Left ventricle myocardium inferior (tissue), 1 donor: ENCODE measurements around the gene GNB3. TPM values are rescaled to one million over a fixed set of nuclear protein-coding genes. Genes with fewer than 3 reads are reported as not detected.

ENCODE experiments used
- DNase-seq: peaks from one replicate; pipeline ENCODE4 v3.0.0-alpha.2; 2020
- H3K27ac ChIP-seq: fragments of 200-600 bp; replicated peaks from 2 replicates; pipeline ENCODE4 v1.8.0; 2021
- H3K27me3 ChIP-seq: fragments of 200-600 bp; 2 replicates; pipeline ENCODE4 v1.8.0; 2021; ENCODE audit warnings: low read depth
- H3K36me3 ChIP-seq: fragments of 200-600 bp; 2 replicates; pipeline ENCODE4 v1.8.0; 2021
- H3K4me1 ChIP-seq: fragments of 200-600 bp; 2 replicates; pipeline ENCODE4 v1.8.0; 2021
- H3K4me3 ChIP-seq: fragments of 200-600 bp; 2 replicates; pipeline ENCODE4 v1.8.0; 2021; ENCODE audit warnings: mild to moderate bottlenecking, moderate library complexity
- H3K9me3 ChIP-seq: fragments of 200-600 bp; replicated peaks from 2 replicates; pipeline ENCODE4 v1.8.0; 2021
- intact Hi-C: fragments of 100-400 bp; cut with micrococcal nuclease; formaldehyde crosslinking; loops from one replicate; pipeline ENCODE4 v1.11.0; 2022
- total RNA-seq: library from RNA; stranded (reverse); fragmentation: NEBNext Ultra II Directional; extraction: Animal tissue kit (Norgen Biotek cat#: 25700); gene quantifications from one replicate; pipeline ENCODE4 v1.2.1, GENCODE V29; 2021
- TF ChIP-seq, protein P1 (sequence below): fragments of 200-600 bp; IDR thresholded peaks from 2 replicates; pipeline ENCODE4 v1.8.0; 2021; ENCODE audit warnings: antibody characterized with exemption, mild to moderate bottlenecking, borderline replicate concordance
- donor health status: DM: no; HTN: yes; CAD: no; lungs with severe emphysema.

Gene GNB3
- total RNA-seq, 1 donor from 2014 or later, result 7.5 TPM

DNA sequence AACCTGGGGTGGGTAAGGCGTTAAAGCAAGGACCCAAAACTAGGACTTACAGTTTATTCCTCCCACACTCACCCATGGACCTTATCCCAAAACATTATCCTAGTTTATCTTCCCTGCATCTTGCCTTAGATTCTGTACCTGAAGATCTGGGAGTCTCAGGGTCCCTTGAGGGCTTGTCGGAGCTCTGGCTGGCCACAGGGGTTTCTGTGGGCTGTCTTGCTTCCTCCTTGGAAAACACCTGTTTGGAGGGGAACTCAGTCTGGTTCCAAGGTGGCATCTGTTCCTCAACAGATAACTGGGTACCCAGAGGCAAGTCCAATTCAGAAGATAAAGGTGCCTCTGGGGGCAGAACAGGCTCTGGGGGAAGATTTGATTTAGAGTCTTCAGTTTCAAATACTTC, 8.7 kb downstream of the GNB3 start:
- no peak overlapping the region for H3K27ac ChIP-seq
- no peak overlapping the region for H3K4me3 ChIP-seq
- TF ChIP-seq, protein P1, sequence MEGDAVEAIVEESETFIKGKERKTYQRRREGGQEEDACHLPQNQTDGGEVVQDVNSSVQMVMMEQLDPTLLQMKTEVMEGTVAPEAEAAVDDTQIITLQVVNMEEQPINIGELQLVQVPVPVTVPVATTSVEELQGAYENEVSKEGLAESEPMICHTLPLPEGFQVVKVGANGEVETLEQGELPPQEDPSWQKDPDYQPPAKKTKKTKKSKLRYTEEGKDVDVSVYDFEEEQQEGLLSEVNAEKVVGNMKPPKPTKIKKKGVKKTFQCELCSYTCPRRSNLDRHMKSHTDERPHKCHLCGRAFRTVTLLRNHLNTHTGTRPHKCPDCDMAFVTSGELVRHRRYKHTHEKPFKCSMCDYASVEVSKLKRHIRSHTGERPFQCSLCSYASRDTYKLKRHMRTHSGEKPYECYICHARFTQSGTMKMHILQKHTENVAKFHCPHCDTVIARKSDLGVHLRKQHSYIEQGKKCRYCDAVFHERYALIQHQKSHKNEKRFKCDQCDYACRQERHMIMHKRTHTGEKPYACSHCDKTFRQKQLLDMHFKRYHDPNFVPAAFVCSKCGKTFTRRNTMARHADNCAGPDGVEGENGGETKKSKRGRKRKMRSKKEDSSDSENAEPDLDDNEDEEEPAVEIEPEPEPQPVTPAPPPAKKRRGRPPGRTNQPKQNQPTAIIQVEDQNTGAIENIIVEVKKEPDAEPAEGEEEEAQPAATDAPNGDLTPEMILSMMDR, result no peak
- intact Hi-C loops, result no loop called here
- H3K4me1 ChIP-seq, result peaks cover 24% of the 10 kb centered on the region
- peaks cover 37% of the 10 kb centered on the region for H3K36me3 ChIP-seq
- DNase-seq, result no peak
- no peaks in the 10 kb centered on the region for H3K9me3 ChIP-seq
- no peaks in the 10 kb centered on the region for H3K27me3 ChIP-seq

DNA sequence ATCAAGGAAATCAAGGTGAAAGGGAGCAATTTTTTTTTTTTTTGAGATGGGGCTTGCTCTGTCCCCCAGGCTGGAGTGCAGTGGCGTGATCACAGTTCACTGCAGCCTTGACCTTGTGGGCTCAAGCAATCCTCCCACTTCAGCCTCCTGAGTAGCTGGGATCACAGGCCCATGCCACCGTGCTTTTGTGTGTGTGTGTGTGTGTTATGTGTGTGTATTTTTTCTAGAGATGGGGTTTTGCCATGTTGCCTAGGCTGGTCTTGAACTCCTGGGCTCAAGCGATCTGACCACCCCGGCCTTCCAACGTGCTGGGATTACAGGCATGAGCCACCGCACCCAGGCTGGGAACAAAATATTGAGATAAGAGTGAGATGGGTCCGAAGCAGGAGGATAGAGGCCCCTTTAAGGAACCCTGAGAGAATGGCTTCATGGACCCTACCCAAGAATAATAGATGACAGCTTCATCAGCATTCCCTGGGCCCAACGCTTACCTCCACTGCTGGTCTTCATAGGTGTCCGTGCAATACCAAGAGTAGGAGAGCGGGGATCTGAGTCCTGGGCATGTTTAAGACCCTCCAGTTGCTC, 9.3 kb downstream of the GNB3 start:
- Histone ChIP-seq H3K9me3 (no peaks in the 10 kb centered on the region), H3K27me3 (no peaks in the 10 kb centered on the region), H3K36me3 (peaks cover 33% of the 10 kb centered on the region), H3K4me3 (no peak overlapping the region), H3K4me1 (peaks cover 24% of the 10 kb centered on the region), H3K27ac (no peak overlapping the region)
- intact Hi-C loops, result no loop called here
- TF ChIP-seq, protein P1, result no peak
- no peak for DNase-seq

DNA sequence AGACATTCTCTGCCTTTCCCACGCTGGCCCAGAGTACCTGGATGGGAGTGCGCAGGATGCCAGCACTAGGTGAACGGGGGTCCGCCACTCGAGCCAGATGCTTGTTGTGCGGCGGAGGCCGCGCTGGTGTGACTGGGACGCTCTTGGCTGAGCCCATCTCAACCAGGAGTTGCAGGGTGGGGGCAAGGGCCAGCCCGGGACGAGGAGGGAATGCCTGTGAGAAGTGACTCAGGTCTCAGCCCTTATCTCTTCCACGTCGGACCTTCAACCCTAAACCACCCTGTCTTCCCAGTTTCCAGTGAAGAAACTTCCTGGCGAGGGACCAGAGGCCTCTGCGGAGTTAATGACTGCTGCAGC, 10.0 kb downstream of the GNB3 start:
- Histone ChIP-seq H3K4me3 (peak overlapping the region; percentile 91), H3K9me3 (no peaks in the 10 kb centered on the region), H3K36me3 (peaks cover 33% of the 10 kb centered on the region), H3K27me3 (no peaks in the 10 kb centered on the region), H3K4me1 (peaks cover 24% of the 10 kb centered on the region), H3K27ac (peak overlapping the region; percentile 100)
- DNase-seq, result no peak
- intact Hi-C loops, result no loop called here
- TF ChIP-seq, protein P1, result no peak

DNA sequence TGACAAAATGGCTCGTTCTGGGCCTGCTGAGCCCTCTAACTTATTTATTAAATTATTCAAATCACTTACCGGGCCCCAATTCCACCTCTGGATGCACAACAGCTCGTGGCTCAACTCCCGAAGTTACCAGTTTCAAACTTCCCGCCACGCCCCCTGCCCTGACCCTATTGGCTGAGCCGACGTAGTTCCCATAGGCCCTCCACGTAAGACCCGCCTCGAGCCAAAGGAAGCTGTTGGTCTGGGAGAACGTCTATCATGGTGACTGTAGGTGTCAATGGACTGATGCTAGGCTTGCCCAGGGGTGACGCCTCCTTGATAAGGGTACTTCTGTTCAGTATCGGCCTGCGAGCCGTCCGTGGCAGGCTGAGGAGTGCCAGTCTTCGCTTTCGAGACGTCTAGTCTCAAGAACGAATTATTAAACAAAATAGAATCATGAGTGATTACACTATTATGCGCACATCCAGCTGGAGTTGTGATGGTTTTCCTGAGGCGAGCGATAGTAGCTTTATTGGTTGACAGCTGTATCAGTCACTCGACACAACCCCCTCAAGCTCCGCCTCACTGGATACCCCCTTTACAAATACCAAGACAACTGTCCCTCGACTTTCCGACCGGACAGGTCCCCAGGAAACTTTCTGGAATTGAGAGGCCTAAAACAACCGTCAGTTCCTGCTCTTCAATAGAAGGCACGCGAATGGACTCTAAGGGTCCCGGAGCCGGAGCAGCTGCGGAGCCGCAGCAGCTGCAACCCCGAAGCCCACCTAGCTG, 10.6 kb downstream of the GNB3 start, which contains the start of gene CDCA3:
Gene CDCA3, minus strand, starts transcription at position 134 of the 768 bp plus-strand sequence. CDS start 334 bp downstream, outside the sequence.
- H3K27me3 ChIP-seq, result no peaks in the 10 kb centered on the region
- intact Hi-C loops, result no loop called here
- DNase-seq, result peak; percentile 94
- TF ChIP-seq, protein P1, result no peak
- peak within 1 kb of the TSS; percentile 100 for H3K27ac ChIP-seq
- H3K36me3 ChIP-seq, result peaks cover 33% of the 10 kb centered on the region
- peaks cover 24% of the 10 kb centered on the region for H3K4me1 ChIP-seq
- H3K4me3 ChIP-seq, result peak within 1 kb of the TSS; percentile 91
- H3K9me3 ChIP-seq, result no peaks in the 10 kb centered on the region

- H3K4me1 ChIP-seq, result peaks cover 24% of the 10 kb centered on the region
- intact Hi-C loops, result no loop called here
These were observed 11.4 kb downstream of the GNB3 start, which contains the start of gene USP5 for GRCh38 chr12:6851921-6852650. TSS of gene USP5 (plus strand) at chr12:6852150. CDS start at chr12:6852180, 30 bp downstream.

More at GRCh38 chr12:6851921-6852650, 11.4 kb downstream of the GNB3 start, which contains the start of gene USP5:
- Histone ChIP-seq H3K27ac (peak within 1 kb of the TSS; percentile 100), H3K36me3 (peaks cover 34% of the 10 kb centered on the region), H3K9me3 (no peaks in the 10 kb centered on the region), H3K4me3 (peak within 1 kb of the TSS; percentile 91), H3K27me3 (no peaks in the 10 kb centered on the region)
- DNase-seq, result peak; percentile 99
- TF ChIP-seq, protein P1, result peak; percentile 31
